NCI-H526 treated with DMSO at 0.1 percent for 48 hours (cell line): ENCODE measurements around the gene JUN.
A peak's percentile ranks its signal among the peaks of the same experiment; 100 is the strongest.

ENCODE experiments used
- DNase-seq: peaks from one replicate; lab custom pipeline; 2025; lab: John Stamatoyannopoulos, UW

The JUN gene

GRCh38 chr1:58762806-58763205, 21.0 kb downstream of the JUN start:
- DNase-seq = no peak

GRCh38 chr1:58755468-58755872, 28.4 kb downstream of the JUN start:
- no peak for DNase-seq

- DNase-seq = no peak
Measured at GRCh38 chr1:58754683-58755467, 29.0 kb downstream of the JUN start.

GRCh38 chr1:58754073-58754613, 29.7 kb downstream of the JUN start:
- no peak for DNase-seq

GRCh38 chr1:58753431-58753866, 30.4 kb downstream of the JUN start:
- no peak for DNase-seq

GRCh38 chr1:58749646-58750045, 34.2 kb downstream of the JUN start:
- DNase-seq = no peak

- no peak for DNase-seq
Measured at GRCh38 chr1:58748666-58749065, 35.2 kb downstream of the JUN start.

- DNase-seq = no peak
Measured at GRCh38 chr1:58746757-58747156, 37.1 kb downstream of the JUN start.

GRCh38 chr1:58746182-58746581, 37.7 kb downstream of the JUN start:
- no peak for DNase-seq

- DNase-seq = no peak
Measured at GRCh38 chr1:58745666-58746065, 38.2 kb downstream of the JUN start.

- no peak for DNase-seq
Measured at GRCh38 chr1:58745117-58745516, 38.7 kb downstream of the JUN start.

- DNase-seq = no peak
Measured at GRCh38 chr1:58741678-58742553, 41.9 kb downstream of the JUN start.

GRCh38 chr1:58739856-58740466, 43.9 kb downstream of the JUN start:
- peak; percentile 38 for DNase-seq

- no peak for DNase-seq
Measured at GRCh38 chr1:58738876-58739275, 45.0 kb downstream of the JUN start.

GRCh38 chr1:58735586-58735985, 48.3 kb downstream of the JUN start:
- no peak for DNase-seq

GRCh38 chr1:58734630-58735029, 49.2 kb downstream of the JUN start:
- no peak for DNase-seq

GRCh38 chr1:58732087-58732775, 51.6 kb downstream of the JUN start:
- DNase-seq = no peak
